Purkinje cell (primary cell): ENCODE measurements around the gene SSTR3. TPM values are rescaled to one million over a fixed set of nuclear protein-coding genes. Genes with fewer than 3 reads are reported as not detected.

Source experiments
- polyA plus RNA-seq: library from polyadenylated mRNA; unstranded; fragments of >200 nt; fragmentation: Nextera tagmentation; gene quantifications from 2 replicates; pipeline ENCODE4 v1.2.1, GENCODE V29; 2014

SSTR3 gene
- polyA plus RNA-seq: 0.13 TPM in 1 of 2 replicates, not detected in the other

DNA sequence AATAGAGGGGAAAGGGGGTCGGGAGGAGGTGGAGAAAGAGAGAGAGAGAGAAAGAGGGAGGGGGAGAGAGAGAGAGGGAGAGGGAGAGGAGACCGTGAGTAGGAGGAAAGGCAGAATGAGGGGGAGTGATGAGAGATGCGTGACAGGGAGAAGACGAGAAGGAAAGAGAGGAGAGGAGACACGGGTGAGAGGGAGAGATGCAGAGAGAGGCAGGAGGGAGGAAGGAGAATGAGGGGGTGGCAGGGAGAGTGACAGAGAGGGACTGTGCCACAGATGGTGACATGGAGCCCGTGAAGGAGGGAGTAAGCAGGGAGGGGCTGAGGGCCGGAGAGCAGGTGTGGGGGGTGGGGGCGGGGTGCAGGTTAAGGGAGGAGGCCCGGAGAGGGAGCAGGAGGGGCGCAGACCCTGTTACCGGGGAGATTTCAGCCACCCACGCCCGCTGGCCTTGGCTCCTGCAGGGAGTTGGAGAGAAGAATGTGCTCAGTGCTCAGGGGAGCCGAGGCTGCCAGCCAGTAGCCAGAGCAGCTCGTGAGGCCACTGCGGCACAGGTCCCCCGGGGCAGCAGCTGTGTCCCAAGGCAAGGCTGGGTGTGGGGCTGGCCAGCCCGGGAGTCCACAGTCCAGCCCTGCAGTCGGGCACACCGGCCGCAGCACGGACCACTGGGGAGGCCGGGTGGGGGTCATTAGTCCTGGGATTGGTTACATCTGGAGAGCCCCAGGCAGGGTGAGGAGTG lies at the start of gene SSTR3:
SSTR3 (minus strand) TSS at position 304 of the 733 bp plus-strand sequence. CDS start 4,674 bp downstream, outside the sequence.

DNA sequence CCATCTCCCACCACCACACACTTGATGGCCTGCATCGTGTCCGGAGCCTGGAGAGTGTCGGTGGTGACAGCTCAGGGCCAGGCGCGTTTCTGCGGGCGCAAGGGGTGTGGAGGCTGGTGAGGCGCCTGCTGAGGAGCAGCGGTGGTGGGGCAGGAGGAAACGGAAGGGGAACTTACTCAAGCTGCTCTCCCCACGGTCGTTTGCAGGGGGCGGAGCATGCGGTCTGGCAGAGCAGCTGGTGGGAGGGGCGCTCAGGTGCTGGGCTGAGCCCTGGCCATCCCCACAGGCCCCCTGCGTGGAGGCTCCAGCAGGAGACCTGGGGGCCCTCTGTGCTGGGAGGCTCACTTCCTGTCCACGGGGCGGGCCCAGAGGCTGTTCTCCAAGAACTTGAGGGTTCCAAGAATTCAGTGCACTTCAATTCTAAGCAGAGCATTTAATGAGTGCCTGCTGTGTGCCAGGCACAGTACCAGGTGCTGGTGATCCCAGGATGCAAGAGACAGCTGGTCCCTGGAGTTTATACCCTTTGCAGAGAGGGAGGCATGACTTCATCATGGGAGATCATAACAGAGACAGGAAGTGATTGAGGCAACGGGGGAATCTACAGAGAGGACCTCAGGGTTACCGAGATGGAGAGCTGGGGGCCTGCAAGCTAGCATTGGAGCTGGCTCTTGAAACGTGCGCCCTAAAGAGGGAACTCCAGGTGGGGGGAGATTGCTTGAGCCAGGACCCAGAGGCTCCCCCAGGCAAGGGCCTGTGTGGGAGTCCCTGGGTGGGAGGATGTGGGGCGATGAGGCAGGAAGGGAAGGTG lies 32.0 kb upstream of the SSTR3 start, which contains the start of gene RAC2:
RAC2 (minus strand) TSS at position 156 of the 808 bp plus-strand sequence; CDS start at position 35, 121 bp downstream.

DNA sequence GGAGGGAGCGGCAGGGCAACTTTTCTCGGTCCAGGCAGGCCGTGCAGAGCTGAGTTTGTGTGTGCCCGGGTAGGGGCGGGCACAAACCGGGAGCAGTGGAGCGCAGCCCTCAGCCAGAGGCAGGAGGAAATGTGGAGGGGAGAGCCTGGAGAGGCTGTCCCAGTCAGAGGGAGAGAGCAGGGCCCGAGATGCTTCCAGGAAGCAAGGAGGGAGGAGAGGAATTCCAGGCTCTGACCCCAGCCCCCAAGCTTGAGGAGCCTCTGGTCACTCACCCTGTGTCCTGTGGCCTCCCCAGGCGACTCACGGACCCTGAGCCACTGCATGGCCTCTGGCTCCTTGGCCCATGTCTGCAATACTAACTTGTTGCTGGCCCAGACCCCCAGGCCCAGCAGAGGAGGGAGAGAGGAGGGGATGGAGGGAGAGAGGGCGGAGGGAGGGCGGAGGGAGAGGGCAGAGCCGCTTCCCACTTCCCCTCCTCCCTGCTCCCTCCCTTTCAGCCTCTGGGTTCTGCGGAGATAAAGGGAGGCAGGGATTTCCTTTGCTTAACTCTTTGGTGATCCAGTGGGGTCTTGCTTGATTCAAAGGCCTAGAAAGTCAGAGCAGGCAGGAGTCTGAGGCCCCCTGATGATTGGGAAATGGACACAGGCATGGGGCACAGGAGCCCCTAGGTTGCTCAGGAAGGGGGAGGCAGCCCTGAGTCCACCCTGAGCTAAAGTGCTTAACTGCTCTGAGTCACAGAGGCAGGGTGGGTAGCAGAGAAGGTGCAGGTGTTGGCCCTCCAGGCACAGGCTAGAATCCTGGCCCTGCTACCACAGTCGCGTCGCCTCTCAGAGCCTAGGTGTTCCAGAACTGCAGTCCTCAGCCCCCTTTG lies 24.2 kb downstream of the SSTR3 start, which contains the start of gene C1QTNF6:
C1QTNF6 (minus strand) TSS at position 357 of the 871 bp plus-strand sequence; CDS start at position 323, 34 bp downstream.

Other genes with a start within 250 kb of the SSTR3 start
- 5.8 and 9.8 TPM in 2 replicates for gene TST, start 193.0 kb downstream of the SSTR3 start, polyA plus RNA-seq
- 0.19 and 3.0 TPM in 2 replicates for gene MPST, start 192.7 kb downstream of the SSTR3 start, polyA plus RNA-seq
- gene KCTD17, start 160.7 kb downstream of the SSTR3 start, polyA plus RNA-seq: 0.99 and 4.5 TPM in 2 replicates
- gene TMPRSS6, start 102.8 kb downstream of the SSTR3 start, polyA plus RNA-seq: not detected in 2 replicates
- gene IL2RB, start 62.6 kb downstream of the SSTR3 start, polyA plus RNA-seq: not detected in 2 replicates
- gene C1QTNF6, start 24.2 kb downstream of the SSTR3 start, polyA plus RNA-seq: 3.7 TPM in 1 of 2 replicates, not detected in the other
- not detected in 2 replicates for gene RAC2, start 31.8 kb upstream of the SSTR3 start, polyA plus RNA-seq
- gene CYTH4, start 70.0 kb upstream of the SSTR3 start, polyA plus RNA-seq: not detected in 2 replicates
- 0.14 and 0.19 TPM in 2 replicates for gene ELFN2, start 215.0 kb upstream of the SSTR3 start, polyA plus RNA-seq